ENCODE measurements around the gene FGFRL1.

FGFRL1 gene

DNA sequence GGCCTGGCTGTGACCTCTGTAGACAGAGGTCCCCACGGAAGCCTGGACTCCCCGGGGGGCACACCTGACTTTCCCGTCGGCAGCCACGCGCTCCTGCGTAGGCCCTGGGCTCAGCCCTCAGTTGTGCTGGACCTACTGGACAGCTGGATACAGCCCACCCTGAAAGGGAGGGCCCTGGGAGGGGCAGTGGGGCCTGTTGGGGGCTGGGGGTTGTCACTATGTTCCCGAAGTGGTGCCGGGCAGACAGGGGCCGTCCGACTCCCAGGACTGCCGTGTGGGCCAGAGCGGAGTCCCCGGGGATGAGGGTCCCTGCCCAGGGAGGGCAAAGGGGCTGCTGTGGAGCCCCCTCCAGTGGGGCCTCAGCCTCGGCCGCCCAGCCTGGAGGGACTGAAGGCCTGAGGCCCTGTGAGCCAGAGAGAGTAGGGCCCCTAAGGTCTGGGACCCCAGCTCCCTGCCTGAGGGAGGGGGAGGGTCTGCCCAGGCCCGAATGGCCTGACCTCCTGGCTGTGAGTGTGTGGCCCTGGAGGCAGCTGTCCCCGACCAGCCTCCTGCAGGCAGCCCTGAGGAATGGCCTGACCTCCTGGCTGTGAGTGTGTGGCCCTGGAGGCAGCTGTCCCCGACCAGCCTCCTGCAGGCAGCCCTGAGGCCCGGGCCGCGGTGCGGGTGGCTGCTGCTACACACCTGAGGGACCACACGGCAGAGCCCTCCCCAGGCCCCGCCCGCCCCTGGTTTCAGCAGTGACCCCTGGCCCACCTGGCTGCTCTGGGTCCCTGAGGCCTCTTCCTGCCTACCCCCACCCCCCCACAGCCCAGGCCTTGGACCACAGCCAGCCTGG, 25.8 kb downstream of the FGFRL1 start:
- ChIA-PET POLR2A (no interaction called here), CTCF (interaction anchor here (0.5 to 0.9 kb wide), 2 partner anchors 9 to 42 kb away, joined by 3 to 4 read pairs; no protein-coding TSS in a partner anchor)

DNA sequence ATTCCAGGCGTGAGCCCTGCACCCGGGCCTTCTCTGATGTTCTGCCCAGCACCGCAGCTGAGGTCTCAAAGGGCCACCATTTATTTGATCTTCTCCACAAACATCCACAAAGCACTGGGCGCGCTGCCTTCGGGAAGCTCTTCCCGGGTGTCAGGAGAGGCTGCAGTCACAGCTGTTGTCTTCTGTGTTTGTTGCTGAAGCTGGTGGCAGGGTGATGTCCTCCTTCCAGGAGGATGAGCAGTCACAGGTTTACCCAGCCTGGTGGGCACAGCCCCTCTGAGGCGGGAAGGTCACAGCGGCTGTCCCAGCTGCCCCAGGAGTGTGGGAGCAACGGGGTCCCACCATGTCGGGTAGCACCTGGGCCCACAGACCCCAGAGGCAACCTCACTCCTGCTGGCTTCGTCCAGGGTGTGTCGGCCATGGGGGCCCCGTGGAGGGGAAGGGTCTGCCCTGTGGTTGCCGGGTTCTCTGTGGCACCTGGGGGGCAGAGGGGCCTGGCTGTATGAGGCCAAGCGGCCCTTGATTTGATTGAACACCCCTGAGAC, 27.6 kb downstream of the FGFRL1 start:
- DNase-seq (ENCODE audit: low read depth, low spot score), result no peak
- H3K4me3 ChIP-seq (ENCODE audit: low read depth, low read length), result no peak overlapping the region
- CTCF ChIA-PET, result no interaction called here
- POLR2A ChIA-PET, result no interaction called here
- TF ChIP-seq, protein P1, sequence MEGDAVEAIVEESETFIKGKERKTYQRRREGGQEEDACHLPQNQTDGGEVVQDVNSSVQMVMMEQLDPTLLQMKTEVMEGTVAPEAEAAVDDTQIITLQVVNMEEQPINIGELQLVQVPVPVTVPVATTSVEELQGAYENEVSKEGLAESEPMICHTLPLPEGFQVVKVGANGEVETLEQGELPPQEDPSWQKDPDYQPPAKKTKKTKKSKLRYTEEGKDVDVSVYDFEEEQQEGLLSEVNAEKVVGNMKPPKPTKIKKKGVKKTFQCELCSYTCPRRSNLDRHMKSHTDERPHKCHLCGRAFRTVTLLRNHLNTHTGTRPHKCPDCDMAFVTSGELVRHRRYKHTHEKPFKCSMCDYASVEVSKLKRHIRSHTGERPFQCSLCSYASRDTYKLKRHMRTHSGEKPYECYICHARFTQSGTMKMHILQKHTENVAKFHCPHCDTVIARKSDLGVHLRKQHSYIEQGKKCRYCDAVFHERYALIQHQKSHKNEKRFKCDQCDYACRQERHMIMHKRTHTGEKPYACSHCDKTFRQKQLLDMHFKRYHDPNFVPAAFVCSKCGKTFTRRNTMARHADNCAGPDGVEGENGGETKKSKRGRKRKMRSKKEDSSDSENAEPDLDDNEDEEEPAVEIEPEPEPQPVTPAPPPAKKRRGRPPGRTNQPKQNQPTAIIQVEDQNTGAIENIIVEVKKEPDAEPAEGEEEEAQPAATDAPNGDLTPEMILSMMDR (IDR thresholded peaks at IDR 0.05; ENCODE audit: insufficient read depth, low read length, missing control alignments), result no peak

More for the DNA sequence above, 25.8 kb downstream of the FGFRL1 start:
- H3K4me3 ChIP-seq (ENCODE audit: low read depth, low read length), result no peak overlapping the region
- TF ChIP-seq, protein P1 (IDR thresholded peaks at IDR 0.05; ENCODE audit: insufficient read depth, low read length, missing control alignments), result no peak
- no peak for DNase-seq (ENCODE audit: low read depth, low spot score)

DNA sequence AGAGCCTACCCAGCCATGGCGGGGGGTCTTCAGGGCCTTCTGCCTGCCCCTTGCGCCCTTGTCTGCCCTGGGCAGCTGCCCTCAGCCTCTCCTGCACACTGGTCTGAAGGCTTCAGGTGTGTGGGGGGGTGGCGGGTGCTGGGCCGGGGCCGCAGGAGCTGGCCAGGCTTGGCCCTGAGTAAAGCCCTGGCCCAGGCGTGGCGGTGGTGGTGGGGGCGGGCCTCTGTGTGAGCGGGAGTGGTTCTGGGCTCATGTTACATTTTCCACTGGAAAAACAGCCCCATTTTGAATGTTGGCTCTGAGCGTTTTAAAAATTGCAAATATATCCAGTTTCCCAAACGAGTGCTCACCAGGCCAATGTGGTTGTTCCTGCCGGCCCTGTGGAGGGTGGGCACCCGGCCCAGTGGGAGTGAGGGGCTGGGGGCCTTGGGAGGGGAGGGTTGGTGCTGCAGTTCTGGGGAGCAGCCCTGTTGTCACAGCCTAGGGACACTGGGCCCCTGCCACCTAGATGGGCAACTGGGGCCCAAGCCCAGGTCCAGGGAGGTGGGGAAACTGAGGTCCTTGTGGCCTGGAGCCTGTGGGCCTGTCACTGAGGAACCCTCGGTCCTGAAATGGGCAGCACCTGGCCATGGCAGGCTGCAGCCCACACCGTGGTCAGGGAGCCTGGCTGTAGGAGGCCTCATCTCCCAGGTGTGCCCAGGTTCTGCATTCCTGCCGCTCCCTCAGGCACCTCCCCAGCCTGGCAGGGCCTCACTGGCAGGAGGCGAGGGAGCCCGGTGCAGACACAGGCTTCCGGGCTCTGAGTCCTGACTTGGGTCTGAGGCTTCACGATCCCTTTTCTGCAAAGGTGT, 28.3 kb downstream of the FGFRL1 start:
- TF ChIP-seq, protein P1 (IDR thresholded peaks at IDR 0.05; ENCODE audit: insufficient read depth, low read length, missing control alignments), result no peak
- no peak for DNase-seq (ENCODE audit: low read depth, low spot score)
- CTCF ChIA-PET, result no interaction called here
- H3K4me3 ChIP-seq (ENCODE audit: low read depth, low read length), result no peak overlapping the region
- POLR2A ChIA-PET, result no interaction called here

DNA sequence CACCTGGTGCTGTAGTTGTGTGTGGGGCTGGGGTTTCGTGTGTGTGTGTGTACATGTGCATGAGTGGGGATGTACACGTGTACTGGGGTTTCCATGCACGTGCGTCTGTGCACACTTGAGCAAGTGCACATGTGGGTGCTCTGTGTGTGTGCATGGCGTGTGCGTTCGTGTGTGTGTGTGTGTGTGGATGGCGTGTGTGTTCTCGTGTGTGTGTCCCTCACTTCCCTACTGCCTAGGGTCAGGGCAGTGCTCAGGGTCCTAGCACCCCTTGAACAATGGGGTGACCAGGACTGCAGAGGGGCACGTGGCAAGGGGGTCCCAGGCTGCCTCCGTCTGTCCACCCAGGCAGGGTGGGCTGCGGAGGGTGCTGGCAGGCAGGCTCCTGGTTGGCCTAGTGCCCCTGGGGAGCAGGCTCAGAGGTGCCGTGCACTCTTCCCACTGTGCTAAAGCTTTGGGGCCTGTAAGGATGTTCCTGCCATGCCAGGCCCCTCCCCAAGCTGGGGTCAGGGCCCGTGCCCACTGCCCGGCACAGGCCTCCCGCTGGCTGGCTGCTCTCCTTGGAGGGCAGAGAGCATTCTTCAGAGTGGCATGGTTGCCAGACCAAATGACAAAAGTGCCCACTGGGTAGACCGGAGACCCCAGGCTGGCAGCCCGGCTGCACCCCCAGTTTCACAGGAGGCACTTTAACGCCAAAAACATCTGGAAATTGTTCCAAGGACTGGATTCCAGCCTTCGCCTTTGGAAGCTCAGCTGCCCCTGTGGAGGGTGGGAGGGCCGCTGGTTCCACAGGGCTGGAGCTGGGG, 29.1 kb downstream of the FGFRL1 start:
- POLR2A ChIA-PET, result no interaction called here
- CTCF ChIA-PET, result no interaction called here

DNA sequence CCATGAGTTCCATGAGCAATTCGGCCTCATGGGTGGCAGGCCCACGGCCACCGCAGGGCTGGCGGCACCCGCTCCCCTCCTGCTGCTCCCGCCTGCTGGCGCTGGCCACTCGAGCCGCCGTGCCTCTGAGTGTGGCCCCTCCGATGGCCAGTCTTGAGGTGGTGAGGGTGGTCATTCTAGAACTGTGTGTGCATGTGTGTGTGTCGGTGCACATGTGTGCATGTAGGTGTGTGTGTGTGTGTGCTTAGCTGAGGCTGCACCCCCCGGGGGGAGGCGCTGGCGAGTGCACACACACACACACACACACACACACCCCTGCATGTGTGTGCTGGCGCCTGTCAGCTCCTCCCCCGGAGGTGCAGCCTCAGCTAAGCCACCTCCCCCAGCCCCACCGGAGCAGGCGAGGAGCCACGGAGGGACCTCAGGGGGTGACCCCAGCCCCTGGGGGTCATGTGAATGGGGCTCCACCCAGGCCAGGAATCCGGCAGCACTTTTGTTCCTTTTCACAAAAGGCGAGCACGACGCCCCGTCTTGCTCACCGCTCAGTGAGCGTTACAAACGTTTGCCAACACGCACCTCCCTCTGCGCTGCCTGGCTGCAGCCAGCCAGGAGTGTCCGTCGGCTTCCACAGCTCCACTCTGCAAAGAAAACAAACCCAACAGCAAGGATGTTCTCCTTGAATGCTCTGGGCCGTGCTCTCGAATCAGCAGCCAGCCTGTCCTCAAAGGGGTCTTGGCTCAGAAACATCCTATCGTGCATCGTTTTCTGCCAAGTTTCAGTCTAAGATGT, 29.9 kb downstream of the FGFRL1 start:
- TF ChIP-seq, protein P1 (IDR thresholded peaks at IDR 0.05; ENCODE audit: insufficient read depth, low read length, missing control alignments), result no peak
- ChIA-PET POLR2A (no interaction called here), CTCF (no interaction called here)
- DNase-seq (ENCODE audit: low read depth, low spot score), result no peak
- H3K4me3 ChIP-seq (ENCODE audit: low read depth, low read length), result no peak overlapping the region

More for the DNA sequence above, 29.1 kb downstream of the FGFRL1 start:
- TF ChIP-seq, protein P1 (IDR thresholded peaks at IDR 0.05; ENCODE audit: insufficient read depth, low read length, missing control alignments), result no peak
- H3K4me3 ChIP-seq (ENCODE audit: low read depth, low read length), result no peak overlapping the region
- no peak for DNase-seq (ENCODE audit: low read depth, low spot score)

All from AG04449 (cell line).